D721Med (cell line): ENCODE measurements around the gene PRLR.

Source experiments
- DNase-seq: peaks from one replicate; pipeline ENCODE4 v3.0.0; 2011; ENCODE audit warnings: low spot score; ENCODE audit not compliant: insufficient read length
- FAIRE-seq: peaks from 2 replicates; lab custom pipeline; 2011; peaks lifted over from hg19 to GRCh38; lab: Jason Lieb, UNC
- TF ChIP-seq, protein P1 (sequence below): IDR thresholded peaks from 2 replicates; pipeline ENCODE4 v1.5.1; 2012; ENCODE audit warnings: mild to moderate bottlenecking, control low read depth; ENCODE audit not compliant: insufficient read depth; ENCODE audit errors: missing control alignments

Gene PRLR

DNA sequence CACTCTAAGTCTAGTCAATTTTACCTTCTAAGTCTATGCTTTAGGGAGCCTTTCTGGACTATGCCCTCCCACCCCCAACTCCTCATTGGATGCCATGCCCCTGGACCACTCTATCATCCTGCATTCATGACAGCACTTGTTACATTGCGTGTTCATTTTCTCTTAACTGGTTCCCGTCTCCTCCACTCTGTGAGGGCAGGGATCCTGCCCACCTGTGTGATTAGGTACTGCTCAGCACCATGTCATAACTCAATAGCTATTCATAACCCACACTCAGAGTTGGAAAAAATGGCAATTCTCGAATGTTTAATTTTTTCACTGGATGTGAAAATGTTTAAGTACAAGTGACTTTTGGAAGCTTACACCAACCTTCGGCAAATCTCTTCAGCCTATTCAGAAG is 88.5 kb downstream of the PRLR start:
- TF ChIP-seq, protein P1, sequence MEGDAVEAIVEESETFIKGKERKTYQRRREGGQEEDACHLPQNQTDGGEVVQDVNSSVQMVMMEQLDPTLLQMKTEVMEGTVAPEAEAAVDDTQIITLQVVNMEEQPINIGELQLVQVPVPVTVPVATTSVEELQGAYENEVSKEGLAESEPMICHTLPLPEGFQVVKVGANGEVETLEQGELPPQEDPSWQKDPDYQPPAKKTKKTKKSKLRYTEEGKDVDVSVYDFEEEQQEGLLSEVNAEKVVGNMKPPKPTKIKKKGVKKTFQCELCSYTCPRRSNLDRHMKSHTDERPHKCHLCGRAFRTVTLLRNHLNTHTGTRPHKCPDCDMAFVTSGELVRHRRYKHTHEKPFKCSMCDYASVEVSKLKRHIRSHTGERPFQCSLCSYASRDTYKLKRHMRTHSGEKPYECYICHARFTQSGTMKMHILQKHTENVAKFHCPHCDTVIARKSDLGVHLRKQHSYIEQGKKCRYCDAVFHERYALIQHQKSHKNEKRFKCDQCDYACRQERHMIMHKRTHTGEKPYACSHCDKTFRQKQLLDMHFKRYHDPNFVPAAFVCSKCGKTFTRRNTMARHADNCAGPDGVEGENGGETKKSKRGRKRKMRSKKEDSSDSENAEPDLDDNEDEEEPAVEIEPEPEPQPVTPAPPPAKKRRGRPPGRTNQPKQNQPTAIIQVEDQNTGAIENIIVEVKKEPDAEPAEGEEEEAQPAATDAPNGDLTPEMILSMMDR, result no peak
- DNase-seq, result no peak
- FAIRE-seq, result no peak

DNA sequence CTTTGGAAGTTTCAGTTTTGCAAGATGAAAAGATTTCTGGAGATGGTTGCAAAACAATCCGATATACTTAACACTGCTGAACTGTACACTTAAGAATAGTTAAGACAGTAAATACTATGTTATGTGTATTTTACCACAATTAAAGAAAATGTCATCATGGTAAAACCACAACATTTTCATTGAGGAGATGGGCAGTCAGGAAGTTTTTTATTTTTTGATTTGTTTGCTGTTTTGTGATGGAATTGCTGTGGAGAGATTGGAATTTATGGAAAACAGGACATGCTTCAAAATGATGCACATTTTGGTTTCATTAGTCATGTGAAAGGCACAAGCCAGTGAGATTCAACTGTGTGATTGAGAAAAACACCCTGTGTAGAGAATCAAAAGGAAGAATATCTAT is 92.1 kb downstream of the PRLR start:
- TF ChIP-seq, protein P1, result no peak
- FAIRE-seq, result no peak
- DNase-seq, result no peak

DNA sequence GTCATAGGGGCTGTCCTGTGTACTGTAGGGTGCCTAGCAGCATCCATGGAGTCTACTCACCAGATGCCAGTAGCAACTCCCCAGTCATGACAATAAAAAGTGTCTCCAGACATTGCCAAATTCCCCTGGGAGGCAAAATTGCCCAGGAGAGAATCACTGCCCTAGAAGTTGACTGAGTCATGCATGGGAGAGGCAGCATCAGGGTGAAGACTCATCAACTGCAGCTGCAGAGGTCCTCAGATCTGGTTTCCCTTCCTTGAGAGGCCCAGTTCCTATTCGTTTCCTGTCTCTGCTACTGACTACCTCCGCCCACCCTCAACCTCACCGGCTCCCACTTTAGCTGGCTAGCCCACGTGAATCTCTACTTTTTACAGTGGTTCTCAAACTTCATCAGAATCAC is 93.9 kb downstream of the PRLR start:
- TF ChIP-seq, protein P1, result no peak
- FAIRE-seq (no peak), DNase-seq (no peak)

DNA sequence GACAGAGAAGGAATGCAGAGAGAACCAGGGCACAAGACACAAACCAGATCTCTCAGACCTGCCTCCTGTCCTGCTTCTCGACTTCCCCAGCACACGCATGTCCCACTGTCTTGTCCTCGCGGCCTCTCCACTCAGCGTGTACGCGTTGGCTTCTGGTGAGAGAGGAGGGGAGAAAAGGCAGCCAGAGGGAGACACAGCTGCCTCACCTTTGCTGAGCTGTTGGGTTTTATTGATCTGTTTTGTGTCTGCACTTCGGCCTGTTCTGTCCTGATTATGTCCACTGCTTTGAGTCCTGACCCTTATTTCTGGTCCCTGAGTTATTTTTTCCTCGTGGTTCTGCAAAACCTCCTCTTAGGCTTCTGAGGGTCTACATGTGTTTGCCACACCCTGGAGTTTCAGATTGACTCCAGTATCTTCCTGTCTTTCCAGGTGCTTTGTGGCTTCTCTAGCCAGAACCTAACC is 95.0 kb downstream of the PRLR start:
- TF ChIP-seq, protein P1, result no peak
- FAIRE-seq, result no peak
- no peak for DNase-seq

DNA sequence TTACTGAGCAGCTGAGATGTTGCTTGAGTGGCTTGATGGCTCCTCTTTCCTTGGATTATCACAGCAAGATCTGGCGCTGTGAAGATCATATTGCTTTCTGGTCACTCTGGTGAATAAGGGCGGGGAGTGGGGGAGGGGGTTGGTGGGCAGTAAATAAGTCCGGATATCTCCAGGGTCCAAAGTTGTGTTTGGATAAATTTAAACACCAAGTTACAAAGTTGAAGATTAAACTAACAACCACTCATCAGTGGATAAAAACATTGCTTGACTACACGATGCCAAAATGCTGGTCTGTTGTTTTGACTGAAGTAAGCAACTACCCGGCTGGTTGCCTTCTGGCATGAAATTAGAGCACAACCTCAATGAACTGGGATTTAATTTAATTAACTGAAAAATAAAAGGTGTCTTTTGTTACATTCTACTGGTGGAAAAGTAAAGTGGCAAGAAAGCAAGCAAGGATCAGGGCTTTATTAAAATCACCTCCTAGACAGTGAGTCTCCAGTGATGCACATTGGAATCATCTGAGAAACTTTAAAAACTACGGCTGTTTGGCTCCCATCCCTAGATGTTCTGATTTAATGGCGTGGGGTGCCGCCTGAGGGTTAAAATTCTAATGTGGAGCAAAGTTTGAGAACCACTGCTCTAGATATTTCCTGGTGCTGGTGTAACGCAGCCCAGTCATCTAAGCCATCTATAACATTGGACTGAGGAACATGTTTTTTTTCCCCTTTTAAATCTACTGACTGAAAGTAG is 95.8 kb downstream of the PRLR start:
- DNase-seq (no peak), FAIRE-seq (no peak)
- TF ChIP-seq, protein P1, result no peak

DNA sequence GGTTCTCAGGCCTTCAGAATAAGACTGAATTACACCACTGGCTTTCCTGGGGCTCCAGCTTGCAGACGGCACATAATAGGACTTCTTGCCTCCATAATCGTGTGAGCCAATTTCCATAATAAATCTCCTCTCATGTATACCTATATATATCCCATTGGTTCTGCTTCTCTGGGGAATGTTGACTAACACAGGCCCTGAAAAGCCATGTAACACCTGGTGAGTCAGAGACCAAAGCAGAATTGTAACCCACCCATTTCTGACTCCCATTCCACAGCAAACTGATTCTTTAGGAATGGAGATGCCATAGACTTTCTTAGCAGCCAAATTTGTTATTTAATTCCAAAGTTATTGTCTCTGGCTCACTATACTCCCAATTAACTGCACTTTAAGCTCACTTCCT is 97.1 kb downstream of the PRLR start:
- DNase-seq (no peak), FAIRE-seq (no peak)
- TF ChIP-seq, protein P1, result no peak

DNA sequence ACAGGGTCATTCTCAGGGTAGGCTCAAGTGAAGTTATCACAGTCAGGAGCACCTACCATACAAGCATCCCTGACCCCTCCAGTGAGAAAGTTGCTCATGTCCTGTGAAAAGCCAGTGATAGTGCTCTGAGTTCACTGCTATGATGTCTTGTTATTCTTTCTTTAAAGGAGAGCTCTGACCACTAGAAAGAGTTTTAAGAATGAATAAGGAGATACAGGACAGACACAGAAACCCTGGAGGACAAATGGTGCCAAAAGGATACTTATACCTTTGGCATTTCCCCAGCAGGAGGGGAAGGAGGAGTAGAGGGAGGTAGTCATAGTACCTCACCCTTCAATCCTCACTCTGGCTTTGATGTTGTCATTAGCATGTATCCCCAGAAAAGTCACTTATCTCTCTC is 98.6 kb downstream of the PRLR start:
- DNase-seq, result no peak
- TF ChIP-seq, protein P1, result no peak
- FAIRE-seq, result no peak
